K562 (cell line): ENCODE measurements around the gene LCA5. TPM values are rescaled to one million over a fixed set of nuclear protein-coding genes. Genes with fewer than 3 reads are reported as not detected.

ENCODE experiments used
- HNRNPH1 ChIP-seq: fragments of 200-400 bp; formaldehyde crosslinking; optimal IDR thresholded peaks from 2 replicates; pipeline ENCODE3; 2017; ENCODE audit warnings: low read depth, mild to moderate bottlenecking, low read length, moderate library complexity
- PHB2 ChIP-seq: fragments of 450-650 bp; IDR thresholded peaks from 2 replicates; pipeline ENCODE4 v1.6.1; 2017; ENCODE audit warnings: low read depth
- STAG1 ChIP-seq: sonication (generic); formaldehyde crosslinking; IDR thresholded peaks from 2 replicates; pipeline ENCODE4 v1.5.0; 2020; ENCODE audit warnings: missing genetic modification reagents, borderline replicate concordance
- ZNF212 ChIP-seq: fragments of 450-650 bp; formaldehyde crosslinking; IDR thresholded peaks from 2 replicates; pipeline ENCODE4 v1.4.0; 2020; ENCODE audit warnings: mild to moderate bottlenecking
- ZNF282 ChIP-seq: sonication (generic); formaldehyde crosslinking; IDR thresholded peaks from 2 replicates; pipeline ENCODE4 v1.8.1; 2023; ENCODE audit warnings: missing genetic modification reagents
- ZNF318 ChIP-seq, 2 experiments: fragments of 450-650 bp; IDR thresholded peaks; 2 replicates each; pipeline ENCODE4 v1.6.1; 2016; ENCODE audit warnings: mild to moderate bottlenecking in 2 of 2, borderline replicate concordance in 1 of 2, low read depth in 1 of 2, moderate library complexity in 1 of 2
- ZNF561 ChIP-seq: fragments of 450-650 bp; formaldehyde crosslinking; conservative IDR thresholded peaks from 2 replicates; pipeline ENCODE4 v1.4.0; 2020; ENCODE audit warnings: mild to moderate bottlenecking, moderate library complexity
- ZNF699 ChIP-seq: fragments of 250-450 bp; sonication (Bioruptor Pico); IDR thresholded peaks from 2 replicates; pipeline ENCODE4 v1.8.0; 2021; ENCODE audit warnings: mild to moderate bottlenecking, moderate library complexity; ENCODE audit not compliant: insufficient replicate concordance
- polyA plus RNA-seq, 8 experiments: library from polyadenylated mRNA; depleted of rRNA in 4 of 8; stranded (reverse) in 5 of 8; unstranded in 3 of 8; fragments of >200 nt; fragmentation: Nextera tagmentation in 2 of 8; fragmentation: Illumina TruSeq in 1 of 8; extraction: Ambion mirVana in 2 of 8; extraction: Trizol in 1 of 8; gene quantifications; 2 replicates each; pipeline versions ENCODE4 v1.2.1 to v1.2.3, GENCODE V29; 2011 to 2014; ENCODE audit warnings: inconsistent platforms in 1 of 8, missing spikeins in 1 of 8
- total RNA-seq, 7 experiments: library from RNA; depleted of rRNA in 6 of 7; stranded (reverse); fragments of >200 nt in 6 of 7; fragmentation: Illumina TruSeq in 2 of 7; extraction: Trizol in 2 of 7; gene quantifications; 2 replicates each; pipeline versions ENCODE4 v1.2.1 to v1.2.3, GENCODE V29; 2011 to 2021; ENCODE audit warnings: low replicate concordance in 1 of 7

LCA5 gene
- total and polyA plus RNA-seq, 9 of the 15 experiments (the other 6 are each of a cell fraction or from before 2014, with no cell fraction given), result 1.0 to 3.4 (median 1.8) TPM

GRCh38 chr6:79520534-79520933 lies 16.7 kb downstream of the LCA5 start (continued):
- no peak for TF ChIP-seq ZNF318 (IDR thresholded peaks at IDR 0.05; ENCODE audit: borderline replicate concordance in 1 of 2, low read depth in 1 of 2)
- no peak for TF ChIP-seq ZNF699 (CRISPR knock-in tag)
- TF ChIP-seq HNRNPH1, result no peak
- no peak for TF ChIP-seq ZNF212 (CRISPR knock-in tag)
- TF ChIP-seq ZNF561 (CRISPR knock-in tag), result no peak
- TF ChIP-seq STAG1 (CRISPR knock-in tag), result no peak
- no peak for TF ChIP-seq PHB2
- no peak for TF ChIP-seq ZNF282 (CRISPR knock-in tag)
